Glutamatergic neuron (in vitro differentiated cells): ENCODE results near the gene CENPK. TPM values are rescaled to one million over a fixed set of nuclear protein-coding genes. Genes with fewer than 3 reads are reported as not detected.

Experiments used
- DNase-seq: peaks from one replicate; pipeline ENCODE4 v3.0.0; 2022
- H3K27ac Mint-ChIP-seq: one replicate; pipeline ENCODE4 v1.8.0; 2020; ENCODE audit warnings: mild to moderate bottlenecking, mixed read lengths, inconsistent platforms; ENCODE audit not compliant: unreplicated experiment
- H3K27me3 Mint-ChIP-seq: one replicate; pipeline ENCODE4 v1.8.0; 2020; ENCODE audit warnings: mild to moderate bottlenecking, moderate library complexity, mixed read lengths, inconsistent platforms; ENCODE audit not compliant: unreplicated experiment
- H3K36me3 Mint-ChIP-seq: one replicate; pipeline ENCODE4 v1.8.0; 2020; ENCODE audit warnings: mild to moderate bottlenecking, mixed read lengths, inconsistent platforms; ENCODE audit not compliant: unreplicated experiment
- H3K4me1 Mint-ChIP-seq: one replicate; pipeline ENCODE4 v1.8.0; 2020; ENCODE audit warnings: mild to moderate bottlenecking, low read depth, mixed read lengths, inconsistent platforms; ENCODE audit not compliant: unreplicated experiment
- H3K4me3 Mint-ChIP-seq: one replicate; pipeline ENCODE4 v1.8.0; 2020; ENCODE audit warnings: mild to moderate bottlenecking, mixed read lengths, inconsistent platforms; ENCODE audit not compliant: unreplicated experiment
- H3K9me3 Mint-ChIP-seq: one replicate; pipeline ENCODE4 v1.8.0; 2020; ENCODE audit warnings: mild to moderate bottlenecking, moderate library complexity, mixed read lengths, inconsistent platforms; ENCODE audit not compliant: unreplicated experiment
- total RNA-seq: library from RNA; stranded (reverse); fragmentation: NEBNext Ultra II Directional; extraction: Animal tissue kit (Norgen Biotek cat#: 25700); gene quantifications from one replicate; pipeline ENCODE4 v1.2.1, GENCODE V29; 2021; ENCODE audit not compliant: unreplicated experiment
- TF ChIP-seq, protein P1 (sequence below): fragments of 200-600 bp; sonication (generic); IDR thresholded peaks from one replicate; pipeline ENCODE4 v1.5.0; 2021; ENCODE audit not compliant: partially characterized antibody, unreplicated experiment

The CENPK gene
- total RNA-seq, 1 donor from 2014 or later: 11.9 TPM

DNA sequence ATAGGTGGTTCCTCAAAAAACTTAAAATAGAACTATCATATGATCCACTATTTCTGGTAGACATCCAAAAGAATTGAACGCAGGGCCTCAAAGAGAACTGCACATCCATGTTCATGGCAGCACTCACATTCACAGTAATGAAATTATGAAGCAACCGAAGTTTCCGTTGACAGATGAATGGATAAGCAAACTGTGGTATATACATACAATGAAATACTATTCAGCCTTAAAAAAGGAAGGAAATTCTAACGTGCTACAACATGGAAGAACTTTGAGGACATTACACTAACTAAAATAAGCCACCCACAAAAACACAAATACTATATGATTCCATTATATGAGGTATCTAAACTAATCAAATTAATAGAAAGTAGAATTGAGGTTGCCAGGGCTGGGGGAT, 18.5 kb downstream of the CENPK start:
- Mint-ChIP-seq H3K9me3 (peaks cover 2% of the 10 kb centered on the region), H3K27me3 (no peaks in the 10 kb centered on the region), H3K36me3 (no peaks in the 10 kb centered on the region), H3K4me1 (no peaks in the 10 kb centered on the region), H3K27ac (no peak overlapping the region), H3K4me3 (no peak overlapping the region)
- TF ChIP-seq, protein P1, sequence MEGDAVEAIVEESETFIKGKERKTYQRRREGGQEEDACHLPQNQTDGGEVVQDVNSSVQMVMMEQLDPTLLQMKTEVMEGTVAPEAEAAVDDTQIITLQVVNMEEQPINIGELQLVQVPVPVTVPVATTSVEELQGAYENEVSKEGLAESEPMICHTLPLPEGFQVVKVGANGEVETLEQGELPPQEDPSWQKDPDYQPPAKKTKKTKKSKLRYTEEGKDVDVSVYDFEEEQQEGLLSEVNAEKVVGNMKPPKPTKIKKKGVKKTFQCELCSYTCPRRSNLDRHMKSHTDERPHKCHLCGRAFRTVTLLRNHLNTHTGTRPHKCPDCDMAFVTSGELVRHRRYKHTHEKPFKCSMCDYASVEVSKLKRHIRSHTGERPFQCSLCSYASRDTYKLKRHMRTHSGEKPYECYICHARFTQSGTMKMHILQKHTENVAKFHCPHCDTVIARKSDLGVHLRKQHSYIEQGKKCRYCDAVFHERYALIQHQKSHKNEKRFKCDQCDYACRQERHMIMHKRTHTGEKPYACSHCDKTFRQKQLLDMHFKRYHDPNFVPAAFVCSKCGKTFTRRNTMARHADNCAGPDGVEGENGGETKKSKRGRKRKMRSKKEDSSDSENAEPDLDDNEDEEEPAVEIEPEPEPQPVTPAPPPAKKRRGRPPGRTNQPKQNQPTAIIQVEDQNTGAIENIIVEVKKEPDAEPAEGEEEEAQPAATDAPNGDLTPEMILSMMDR: no peak
- DNase-seq: no peak

DNA sequence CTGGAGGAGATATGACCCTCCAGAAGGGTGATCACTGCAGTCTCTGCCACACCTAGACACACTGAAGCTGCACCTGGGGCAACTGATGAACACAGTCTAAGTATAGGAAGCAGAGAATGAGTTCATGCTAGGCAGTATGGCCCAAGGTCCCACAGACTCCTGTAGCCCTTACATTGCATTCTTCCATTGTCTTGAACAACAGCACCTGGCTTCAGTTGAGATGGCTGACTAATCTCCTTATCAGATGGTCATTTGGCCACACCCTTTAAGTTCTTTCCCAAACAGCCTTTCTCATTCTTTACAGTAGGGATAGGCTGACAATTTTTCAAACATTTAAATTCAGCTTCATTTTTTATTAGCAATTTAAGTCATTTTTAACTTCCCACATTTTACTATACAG, 23.1 kb downstream of the CENPK start:
- Mint-ChIP-seq H3K27ac (no peak overlapping the region), H3K27me3 (no peaks in the 10 kb centered on the region), H3K4me1 (no peaks in the 10 kb centered on the region), H3K36me3 (no peaks in the 10 kb centered on the region), H3K9me3 (peaks cover 4% of the 10 kb centered on the region), H3K4me3 (no peak overlapping the region)
- TF ChIP-seq, protein P1: no peak
- no peak for DNase-seq

DNA sequence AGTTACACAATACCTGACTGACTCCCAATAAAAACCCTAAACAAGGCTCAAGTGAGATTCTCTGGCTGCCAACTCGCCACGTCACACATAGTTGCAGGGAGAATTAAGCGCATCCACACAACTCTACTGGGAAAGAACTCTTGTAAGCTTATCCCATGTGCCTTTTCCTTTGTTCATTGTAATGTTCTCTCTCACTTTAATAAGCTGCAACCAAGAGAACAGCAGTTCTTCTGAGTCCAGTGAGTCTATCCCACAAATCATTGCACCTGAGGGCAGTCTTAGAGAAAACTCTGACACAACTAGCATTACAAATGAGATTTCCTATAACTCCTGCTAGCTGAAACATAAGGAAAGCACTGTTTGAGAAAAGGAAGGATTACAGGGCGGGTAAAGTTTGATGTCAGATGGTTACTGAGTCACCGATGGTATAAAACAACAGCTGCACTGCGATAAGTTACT, 27.4 kb downstream of the CENPK start:
- peaks cover 2% of the 10 kb centered on the region for H3K9me3 Mint-ChIP-seq
- H3K27me3 Mint-ChIP-seq: no peaks in the 10 kb centered on the region
- no peaks in the 10 kb centered on the region for H3K4me1 Mint-ChIP-seq
- no peak overlapping the region for H3K27ac Mint-ChIP-seq
- TF ChIP-seq, protein P1: no peak
- no peaks in the 10 kb centered on the region for H3K36me3 Mint-ChIP-seq
- DNase-seq: no peak
- no peak overlapping the region for H3K4me3 Mint-ChIP-seq

DNA sequence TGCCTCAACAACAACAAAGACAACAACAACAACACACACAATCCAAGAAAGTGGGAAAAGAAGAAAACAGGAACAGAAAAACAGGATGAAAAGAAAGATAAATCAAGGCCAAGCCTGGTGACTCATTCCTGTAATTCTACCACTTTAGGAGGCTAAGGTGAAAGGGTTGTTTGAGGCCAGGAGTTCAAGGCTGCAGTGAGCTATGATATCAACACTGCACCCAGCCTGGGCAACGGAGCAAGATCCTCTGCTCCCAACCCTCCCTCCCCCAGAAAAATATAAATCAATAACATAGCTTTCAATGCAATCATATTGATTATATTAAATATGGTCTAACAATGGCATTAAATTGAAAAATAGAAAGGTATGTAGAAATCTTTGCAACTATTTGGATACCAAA, 32.1 kb downstream of the CENPK start:
- Mint-ChIP-seq H3K27ac (no peak overlapping the region), H3K36me3 (no peaks in the 10 kb centered on the region), H3K27me3 (no peaks in the 10 kb centered on the region), H3K9me3 (peaks cover 2% of the 10 kb centered on the region), H3K4me1 (no peaks in the 10 kb centered on the region), H3K4me3 (no peak overlapping the region)
- DNase-seq: no peak
- TF ChIP-seq, protein P1: no peak

DNA sequence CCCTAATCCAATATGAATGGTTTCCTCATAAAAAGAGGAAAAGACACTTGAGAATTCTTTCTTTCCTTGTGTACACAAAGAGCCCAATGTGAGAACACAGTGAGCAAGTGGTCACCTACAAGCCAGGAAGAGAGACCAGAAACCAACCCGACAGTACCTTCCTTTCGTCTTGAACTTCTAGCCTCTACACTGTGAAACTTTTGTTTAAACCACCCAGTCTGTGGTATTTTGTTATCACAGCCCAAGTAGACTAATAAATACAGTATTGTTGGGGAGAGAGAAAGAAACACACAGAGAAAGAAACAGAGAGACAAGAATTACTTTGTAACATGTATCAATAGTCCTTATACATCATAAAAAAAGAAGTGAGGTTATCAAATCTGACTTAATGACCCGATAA, 37.2 kb downstream of the CENPK start:
- H3K4me3 Mint-ChIP-seq: no peak overlapping the region
- no peaks in the 10 kb centered on the region for H3K27me3 Mint-ChIP-seq
- no peak for DNase-seq
- TF ChIP-seq, protein P1: no peak
- no peak overlapping the region for H3K27ac Mint-ChIP-seq
- H3K4me1 Mint-ChIP-seq: no peaks in the 10 kb centered on the region
- H3K9me3 Mint-ChIP-seq: no peaks in the 10 kb centered on the region
- no peaks in the 10 kb centered on the region for H3K36me3 Mint-ChIP-seq
